HepG2 (cell line): Measurements from ENCODE around the gene GNL2. TPM values are rescaled to one million over a fixed set of nuclear protein-coding genes. Genes with fewer than 3 reads are reported as not detected.

Experiments used
- DMAP1 ChIP-seq: IDR thresholded peaks from 2 replicates; pipeline ENCODE4 v1.6.1; 2016
- EP300 ChIP-seq, 3 experiments: sonication (generic) in 1 of 3; formaldehyde crosslinking in 1 of 3; IDR thresholded peaks; 2 replicates each; pipeline versions ENCODE4 v1.5.1 to v1.6.1; 2011 to 2020; ENCODE audit warnings: low read depth in 2 of 3, low read length in 2 of 3, borderline replicate concordance in 1 of 3, improper control_type of control experiment in 1 of 3, mild to moderate bottlenecking in 1 of 3, missing genetic modification reagents in 1 of 3, moderate library complexity in 1 of 3
- ETV5 ChIP-seq: IDR thresholded peaks from 2 replicates; pipeline ENCODE4 v1.6.1; 2018; ENCODE audit warnings: missing biosample characterization, missing genetic modification reagents, inconsistent platforms, borderline replicate concordance
- HNF4A ChIP-seq: sonication (generic); formaldehyde crosslinking; IDR thresholded peaks from 2 replicates; pipeline ENCODE4 v1.4.0; 2020; ENCODE audit warnings: missing genetic modification reagents
- JUNB ChIP-seq: sonication (generic); formaldehyde crosslinking; IDR thresholded peaks from 2 replicates; pipeline ENCODE4 v1.8.0; 2022; ENCODE audit warnings: missing genetic modification reagents, mild to moderate bottlenecking, borderline replicate concordance
- POGZ ChIP-seq: sonication (generic); formaldehyde crosslinking; IDR thresholded peaks from 2 replicates; pipeline ENCODE4 v1.4.0; 2020; ENCODE audit warnings: mild to moderate bottlenecking, missing genetic modification reagents
- RBFOX2 ChIP-seq: fragments of 200-400 bp; formaldehyde crosslinking; IDR thresholded peaks from 2 replicates; pipeline ENCODE4 v1.6.1; 2017; ENCODE audit warnings: low read depth, mild to moderate bottlenecking, low read length
- SRF ChIP-seq: IDR thresholded peaks from 2 replicates; pipeline ENCODE4 v1.6.1; 2011; ENCODE audit warnings: mild to moderate bottlenecking, low read depth, low read length, moderate library complexity
- STAT5B ChIP-seq: sonication (generic); formaldehyde crosslinking; IDR thresholded peaks from 2 replicates; pipeline ENCODE4 v1.4.0; 2020; ENCODE audit warnings: missing genetic modification reagents
- TEAD3 ChIP-seq: optimal IDR thresholded peaks from 2 replicates; pipeline ENCODE3; 2016; ENCODE audit warnings: borderline replicate concordance
- TEF ChIP-seq: sonication (generic); formaldehyde crosslinking; IDR thresholded peaks from 2 replicates; pipeline ENCODE4 v1.5.0; 2020; ENCODE audit warnings: missing genetic modification reagents
- ZNF225 ChIP-seq: sonication (generic); formaldehyde crosslinking; IDR thresholded peaks from 2 replicates; pipeline ENCODE4 v1.4.0; 2020; ENCODE audit warnings: mild to moderate bottlenecking, missing genetic modification reagents
- ZNF232 ChIP-seq: sonication (generic); formaldehyde crosslinking; IDR thresholded peaks from 2 replicates; pipeline ENCODE4 v1.4.0; 2020; ENCODE audit warnings: missing genetic modification reagents, borderline replicate concordance
- ZNF572 ChIP-seq: sonication (generic); formaldehyde crosslinking; IDR thresholded peaks from 2 replicates; pipeline ENCODE4 v1.5.1; 2020; ENCODE audit warnings: mild to moderate bottlenecking, missing genetic modification reagents
- ZNF607 ChIP-seq: sonication (generic); formaldehyde crosslinking; IDR thresholded peaks from 2 replicates; pipeline ENCODE4 v1.5.1; 2020; ENCODE audit warnings: missing genetic modification reagents, mild to moderate bottlenecking, borderline replicate concordance
- ZNF766 ChIP-seq: sonication (generic); formaldehyde crosslinking; IDR thresholded peaks from 2 replicates; pipeline ENCODE4 v1.5.0; 2020; ENCODE audit warnings: missing genetic modification reagents, borderline replicate concordance
- polyA plus RNA-seq, 8 experiments: library from polyadenylated mRNA; depleted of rRNA in 3 of 8; stranded (reverse) in 7 of 8; unstranded in 1 of 8; fragments of >200 nt; fragmentation: Illumina TruSeq in 4 of 8; extraction: Trizol in 4 of 8; gene quantifications; 2 replicates each; pipeline versions ENCODE4 v1.2.1 to v1.2.3, GENCODE V29; 2011 to 2016; ENCODE audit warnings: low read depth in 4 of 8, missing spikeins in 1 of 8, mixed read lengths in 1 of 8; ENCODE audit not compliant: insufficient read depth in 1 of 8
- total RNA-seq, 5 experiments: library from RNA; depleted of rRNA; stranded (reverse); fragments of >200 nt; fragmentation: Illumina TruSeq; extraction: Trizol; gene quantifications; 2 replicates each; pipeline ENCODE4 v1.2.3, GENCODE V29; 2016; ENCODE audit warnings: low read depth in 1 of 5
- TF ChIP-seq, protein P1 (sequence below): IDR thresholded peaks from 2 replicates; pipeline ENCODE4 v1.6.1; 2016; ENCODE audit warnings: low read depth, missing genetic modification reagents, missing compliant biosample characterization
- TF ChIP-seq, protein P2 (sequence below): sonication (generic); formaldehyde crosslinking; IDR thresholded peaks from 2 replicates; pipeline ENCODE4 v1.5.0; 2020; ENCODE audit warnings: mild to moderate bottlenecking, missing genetic modification reagents
- TF ChIP-seq, protein P3 (sequence below): sonication (generic); formaldehyde crosslinking; IDR thresholded peaks from 2 replicates; pipeline ENCODE4 v1.8.1; 2023; ENCODE audit warnings: mild to moderate bottlenecking, inconsistent platforms, moderate library complexity, missing genetic modification reagents, borderline replicate concordance

GNL2 gene
- total and polyA plus RNA-seq, 2 of the 13 experiments (the other 11 are each of a cell fraction or from before 2014, with no cell fraction given): 32.1 to 72.1 TPM

- TF ChIP-seq ZNF232 (CRISPR knock-in tag): 0 out of 2 replicates have a peak, but pooled peaks have one; percentile 12
- peak; percentile 81 for TF ChIP-seq POGZ (CRISPR knock-in tag)
- no peak for TF ChIP-seq STAT5B (CRISPR knock-in tag)
- TF ChIP-seq, protein P1, sequence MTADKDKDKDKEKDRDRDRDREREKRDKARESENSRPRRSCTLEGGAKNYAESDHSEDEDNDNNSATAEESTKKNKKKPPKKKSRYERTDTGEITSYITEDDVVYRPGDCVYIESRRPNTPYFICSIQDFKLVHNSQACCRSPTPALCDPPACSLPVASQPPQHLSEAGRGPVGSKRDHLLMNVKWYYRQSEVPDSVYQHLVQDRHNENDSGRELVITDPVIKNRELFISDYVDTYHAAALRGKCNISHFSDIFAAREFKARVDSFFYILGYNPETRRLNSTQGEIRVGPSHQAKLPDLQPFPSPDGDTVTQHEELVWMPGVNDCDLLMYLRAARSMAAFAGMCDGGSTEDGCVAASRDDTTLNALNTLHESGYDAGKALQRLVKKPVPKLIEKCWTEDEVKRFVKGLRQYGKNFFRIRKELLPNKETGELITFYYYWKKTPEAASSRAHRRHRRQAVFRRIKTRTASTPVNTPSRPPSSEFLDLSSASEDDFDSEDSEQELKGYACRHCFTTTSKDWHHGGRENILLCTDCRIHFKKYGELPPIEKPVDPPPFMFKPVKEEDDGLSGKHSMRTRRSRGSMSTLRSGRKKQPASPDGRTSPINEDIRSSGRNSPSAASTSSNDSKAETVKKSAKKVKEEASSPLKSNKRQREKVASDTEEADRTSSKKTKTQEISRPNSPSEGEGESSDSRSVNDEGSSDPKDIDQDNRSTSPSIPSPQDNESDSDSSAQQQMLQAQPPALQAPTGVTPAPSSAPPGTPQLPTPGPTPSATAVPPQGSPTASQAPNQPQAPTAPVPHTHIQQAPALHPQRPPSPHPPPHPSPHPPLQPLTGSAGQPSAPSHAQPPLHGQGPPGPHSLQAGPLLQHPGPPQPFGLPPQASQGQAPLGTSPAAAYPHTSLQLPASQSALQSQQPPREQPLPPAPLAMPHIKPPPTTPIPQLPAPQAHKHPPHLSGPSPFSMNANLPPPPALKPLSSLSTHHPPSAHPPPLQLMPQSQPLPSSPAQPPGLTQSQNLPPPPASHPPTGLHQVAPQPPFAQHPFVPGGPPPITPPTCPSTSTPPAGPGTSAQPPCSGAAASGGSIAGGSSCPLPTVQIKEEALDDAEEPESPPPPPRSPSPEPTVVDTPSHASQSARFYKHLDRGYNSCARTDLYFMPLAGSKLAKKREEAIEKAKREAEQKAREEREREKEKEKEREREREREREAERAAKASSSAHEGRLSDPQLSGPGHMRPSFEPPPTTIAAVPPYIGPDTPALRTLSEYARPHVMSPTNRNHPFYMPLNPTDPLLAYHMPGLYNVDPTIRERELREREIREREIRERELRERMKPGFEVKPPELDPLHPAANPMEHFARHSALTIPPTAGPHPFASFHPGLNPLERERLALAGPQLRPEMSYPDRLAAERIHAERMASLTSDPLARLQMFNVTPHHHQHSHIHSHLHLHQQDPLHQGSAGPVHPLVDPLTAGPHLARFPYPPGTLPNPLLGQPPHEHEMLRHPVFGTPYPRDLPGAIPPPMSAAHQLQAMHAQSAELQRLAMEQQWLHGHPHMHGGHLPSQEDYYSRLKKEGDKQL (CRISPR knock-in tag): no peak
- TF ChIP-seq, protein P2, sequence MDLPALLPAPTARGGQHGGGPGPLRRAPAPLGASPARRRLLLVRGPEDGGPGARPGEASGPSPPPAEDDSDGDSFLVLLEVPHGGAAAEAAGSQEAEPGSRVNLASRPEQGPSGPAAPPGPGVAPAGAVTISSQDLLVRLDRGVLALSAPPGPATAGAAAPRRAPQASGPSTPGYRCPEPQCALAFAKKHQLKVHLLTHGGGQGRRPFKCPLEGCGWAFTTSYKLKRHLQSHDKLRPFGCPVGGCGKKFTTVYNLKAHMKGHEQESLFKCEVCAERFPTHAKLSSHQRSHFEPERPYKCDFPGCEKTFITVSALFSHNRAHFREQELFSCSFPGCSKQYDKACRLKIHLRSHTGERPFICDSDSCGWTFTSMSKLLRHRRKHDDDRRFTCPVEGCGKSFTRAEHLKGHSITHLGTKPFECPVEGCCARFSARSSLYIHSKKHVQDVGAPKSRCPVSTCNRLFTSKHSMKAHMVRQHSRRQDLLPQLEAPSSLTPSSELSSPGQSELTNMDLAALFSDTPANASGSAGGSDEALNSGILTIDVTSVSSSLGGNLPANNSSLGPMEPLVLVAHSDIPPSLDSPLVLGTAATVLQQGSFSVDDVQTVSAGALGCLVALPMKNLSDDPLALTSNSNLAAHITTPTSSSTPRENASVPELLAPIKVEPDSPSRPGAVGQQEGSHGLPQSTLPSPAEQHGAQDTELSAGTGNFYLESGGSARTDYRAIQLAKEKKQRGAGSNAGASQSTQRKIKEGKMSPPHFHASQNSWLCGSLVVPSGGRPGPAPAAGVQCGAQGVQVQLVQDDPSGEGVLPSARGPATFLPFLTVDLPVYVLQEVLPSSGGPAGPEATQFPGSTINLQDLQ (CRISPR knock-in tag): 0 out of 2 replicates have a peak, but pooled peaks have one; percentile 32
- 0 out of 2 replicates have a peak, but pooled peaks have one; percentile 78 for TF ChIP-seq ZNF225 (CRISPR knock-in tag)
- peak in 1 of 2 experiments; percentile 43; a peak in 1 of 4 replicates for TF ChIP-seq EP300 (IDR thresholded peaks at IDR 0.05; ENCODE audit: low read depth in 2 of 2, low read length in 2 of 2)
- TF ChIP-seq EP300 (CRISPR knock-in tag; IDR thresholded peaks at IDR 0.05; ENCODE audit: borderline replicate concordance): peak; percentile 25; the same call in 1 of the 2 replicates
- TF ChIP-seq HNF4A (CRISPR knock-in tag): no peak
- TF ChIP-seq JUNB: no peak
- TF ChIP-seq SRF: no peak
- TF ChIP-seq TEAD3 (CRISPR knock-in tag): peak; percentile 8
- TF ChIP-seq TEF: no peak
- TF ChIP-seq DMAP1: peak; percentile 97
- TF ChIP-seq, protein P3, sequence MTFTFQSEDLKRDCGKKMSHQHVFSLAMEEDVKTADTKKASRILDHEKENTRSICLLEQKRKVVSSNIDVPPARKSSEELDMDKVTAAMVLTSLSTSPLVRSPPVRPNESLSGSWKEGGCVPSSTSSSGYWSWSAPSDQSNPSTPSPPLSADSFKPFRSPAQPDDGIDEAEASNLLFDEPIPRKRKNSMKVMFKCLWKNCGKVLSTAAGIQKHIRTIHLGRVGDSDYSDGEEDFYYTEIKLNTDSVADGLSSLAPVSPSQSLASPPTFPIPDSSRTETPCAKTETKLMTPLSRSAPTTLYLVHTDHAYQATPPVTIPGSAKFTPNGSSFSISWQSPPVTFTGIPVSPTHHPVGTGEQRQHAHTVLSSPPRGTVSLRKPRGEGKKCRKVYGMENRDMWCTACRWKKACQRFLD: 0 out of 2 replicates have a peak, but pooled peaks have one; percentile 73
- peak; percentile 94 for TF ChIP-seq ZNF572 (CRISPR knock-in tag)
- peak; percentile 35 for TF ChIP-seq ZNF766
- peak; percentile 40 for TF ChIP-seq ETV5
- peak; percentile 83 for TF ChIP-seq ZNF607 (CRISPR knock-in tag)
- TF ChIP-seq RBFOX2: peak; percentile 87
Measured at GRCh38 chr1:37595440-37596181, at the start of gene GNL2 (continued).
